ENCODE measurements around the gene MCU. TPM values are rescaled to one million over a fixed set of nuclear protein-coding genes. Genes with fewer than 3 reads are reported as not detected.

MCU gene
- total RNA-seq, 6 experiments from 2014 or later, result 6.2 to 14.6 (median 10.4) TPM

DNA sequence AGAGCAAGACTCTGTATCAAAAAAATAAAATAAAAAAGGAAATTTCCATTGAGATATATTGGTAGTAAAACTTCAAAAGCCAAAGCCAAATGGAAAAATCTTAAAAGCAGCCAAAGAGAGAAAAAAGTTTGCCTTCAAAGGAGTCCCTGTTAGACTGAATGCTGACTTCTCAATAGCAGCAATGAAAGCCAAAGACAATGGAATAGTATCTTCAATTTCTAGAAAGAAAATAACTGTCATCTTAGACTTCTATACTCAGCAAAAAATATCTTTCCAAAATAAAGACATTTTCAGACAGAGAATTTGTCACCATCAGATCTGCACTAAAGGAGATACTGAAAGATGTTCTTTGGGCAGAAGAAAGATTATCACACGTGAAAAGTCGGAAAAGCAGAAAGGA lies 187.3 kb downstream of the MCU start:
- WGBS (ENCODE audit: insufficient coverage, low coverage, low lambda C conversion rate, missing lambda C conversion rate), result 96% methylated on average over 2 of the region's 2 CpGs
- no peak overlapping the region for H3K27ac ChIP-seq

DNA sequence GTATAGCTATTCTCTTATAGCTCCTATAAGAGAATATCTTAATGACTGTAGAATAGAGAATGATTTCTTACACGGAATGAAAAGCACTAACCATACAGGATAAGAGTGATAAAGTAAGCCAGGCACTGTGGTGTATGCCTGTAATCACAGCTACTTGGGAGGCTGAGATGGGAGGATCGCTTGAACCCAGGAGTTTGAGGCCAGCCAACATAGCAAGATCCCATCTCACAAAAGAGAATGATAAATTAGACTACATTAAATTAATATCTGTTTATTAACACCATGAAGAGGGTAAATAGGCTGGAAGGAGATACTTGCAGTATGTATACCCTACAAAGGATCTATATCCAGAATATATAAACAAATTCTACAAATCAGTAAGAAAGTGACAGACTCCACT lies 189.3 kb downstream of the MCU start:
- H3K27me3 ChIP-seq, result no peaks in the 10 kb centered on the region
- intact Hi-C loops (cut with DNase I), result no loop called here

More for the DNA sequence above, 187.3 kb downstream of the MCU start:
- DNase-seq (no peak), ATAC-seq (no peak)
- H3K36me3 ChIP-seq, result no peaks in the 10 kb centered on the region
- H3K27me3 ChIP-seq, result no peaks in the 10 kb centered on the region
- no peak overlapping the region for H3K4me3 ChIP-seq
- H3K9me3 ChIP-seq, result no peaks in the 10 kb centered on the region
- intact Hi-C loops (cut with DNase I), result no loop called here
- TF ChIP-seq, protein P1, sequence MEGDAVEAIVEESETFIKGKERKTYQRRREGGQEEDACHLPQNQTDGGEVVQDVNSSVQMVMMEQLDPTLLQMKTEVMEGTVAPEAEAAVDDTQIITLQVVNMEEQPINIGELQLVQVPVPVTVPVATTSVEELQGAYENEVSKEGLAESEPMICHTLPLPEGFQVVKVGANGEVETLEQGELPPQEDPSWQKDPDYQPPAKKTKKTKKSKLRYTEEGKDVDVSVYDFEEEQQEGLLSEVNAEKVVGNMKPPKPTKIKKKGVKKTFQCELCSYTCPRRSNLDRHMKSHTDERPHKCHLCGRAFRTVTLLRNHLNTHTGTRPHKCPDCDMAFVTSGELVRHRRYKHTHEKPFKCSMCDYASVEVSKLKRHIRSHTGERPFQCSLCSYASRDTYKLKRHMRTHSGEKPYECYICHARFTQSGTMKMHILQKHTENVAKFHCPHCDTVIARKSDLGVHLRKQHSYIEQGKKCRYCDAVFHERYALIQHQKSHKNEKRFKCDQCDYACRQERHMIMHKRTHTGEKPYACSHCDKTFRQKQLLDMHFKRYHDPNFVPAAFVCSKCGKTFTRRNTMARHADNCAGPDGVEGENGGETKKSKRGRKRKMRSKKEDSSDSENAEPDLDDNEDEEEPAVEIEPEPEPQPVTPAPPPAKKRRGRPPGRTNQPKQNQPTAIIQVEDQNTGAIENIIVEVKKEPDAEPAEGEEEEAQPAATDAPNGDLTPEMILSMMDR (IDR thresholded peaks at IDR 0.05), result no peak
- no peak for TF ChIP-seq POLR2A (IDR thresholded peaks at IDR 0.05)
- no peaks in the 10 kb centered on the region for H3K4me1 ChIP-seq

DNA sequence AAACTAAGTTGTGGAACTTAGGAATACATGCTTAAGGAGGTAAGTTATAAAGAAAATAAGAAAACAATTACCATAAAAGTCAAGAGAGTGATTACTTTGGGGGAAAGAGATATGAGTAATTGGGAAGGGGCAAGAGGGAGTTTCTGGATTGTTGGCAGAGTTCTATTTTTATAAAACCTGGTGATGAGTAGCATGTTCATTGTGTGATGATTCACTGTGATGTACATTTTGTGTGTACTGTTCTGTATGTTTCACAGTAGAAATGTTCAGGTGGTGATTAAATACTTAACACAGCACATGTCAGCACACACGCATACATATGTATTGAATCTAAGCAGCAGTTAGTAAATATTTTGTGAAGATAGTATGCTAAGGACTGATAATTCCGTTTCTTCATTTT lies 191.9 kb downstream of the MCU start:
- Histone ChIP-seq H3K36me3 (no peaks in the 10 kb centered on the region), H3K27ac (no peak overlapping the region), H3K27me3 (no peaks in the 10 kb centered on the region), H3K4me1 (no peaks in the 10 kb centered on the region), H3K4me3 (no peak overlapping the region), H3K9me3 (no peaks in the 10 kb centered on the region)
- no peak for DNase-seq
- WGBS (ENCODE audit: insufficient coverage, low coverage, low lambda C conversion rate, missing lambda C conversion rate), result 74% methylated on average over 2 of the region's 2 CpGs
- intact Hi-C loops (cut with DNase I), result no loop called here
- no peak for ATAC-seq
- TF ChIP-seq POLR2A (IDR thresholded peaks at IDR 0.05), result no peak
- TF ChIP-seq, protein P1 (IDR thresholded peaks at IDR 0.05), result no peak

More for the DNA sequence above, 189.3 kb downstream of the MCU start:
- Histone ChIP-seq H3K9me3 (no peaks in the 10 kb centered on the region), H3K4me1 (no peaks in the 10 kb centered on the region), H3K36me3 (no peaks in the 10 kb centered on the region), H3K4me3 (no peak overlapping the region), H3K27ac (no peak overlapping the region)
- no peak for TF ChIP-seq POLR2A (IDR thresholded peaks at IDR 0.05)
- TF ChIP-seq, protein P1 (IDR thresholded peaks at IDR 0.05), result no peak
- WGBS (ENCODE audit: insufficient coverage, low coverage, low lambda C conversion rate, missing lambda C conversion rate), result 95% methylated on average over 2 of the region's 2 CpGs
- DNase-seq (no peak), ATAC-seq (no peak)

DNA sequence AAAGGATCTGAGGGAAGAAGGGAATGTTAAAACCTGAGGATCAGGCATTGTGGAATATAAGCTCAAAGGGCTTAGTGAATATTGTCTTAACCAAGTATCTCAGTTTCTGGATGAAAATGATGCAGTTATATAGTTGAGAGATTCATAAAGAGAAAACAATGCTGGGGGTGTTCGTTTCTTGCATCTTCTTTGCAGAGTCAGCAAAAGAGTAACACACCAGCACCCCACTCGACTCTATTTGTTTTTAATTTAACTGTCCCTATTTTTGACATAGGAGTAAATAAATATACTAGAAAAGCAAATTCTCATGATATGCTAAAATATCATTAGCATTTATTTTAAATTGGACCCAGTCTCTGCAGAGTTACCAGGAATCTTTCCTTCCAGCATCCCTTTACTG lies 194.0 kb downstream of the MCU start:
- Histone ChIP-seq H3K27ac (peak overlapping the region in 1 of 3 donors; percentile 47), H3K4me1 (no peaks in the 10 kb centered on the region), H3K27me3 (no peaks in the 10 kb centered on the region), H3K4me3 (no peak overlapping the region), H3K9me3 (no peaks in the 10 kb centered on the region), H3K36me3 (no peaks in the 10 kb centered on the region)
- no peak for DNase-seq
- no peak for TF ChIP-seq POLR2A (IDR thresholded peaks at IDR 0.05)
- TF ChIP-seq, protein P1 (IDR thresholded peaks at IDR 0.05), result no peak
- intact Hi-C loops (cut with DNase I), result no loop called here
- WGBS (ENCODE audit: insufficient coverage, low coverage, low lambda C conversion rate, missing lambda C conversion rate), result 40% methylated on average over 2 of the region's 2 CpGs
- ATAC-seq, result no peak

DNA sequence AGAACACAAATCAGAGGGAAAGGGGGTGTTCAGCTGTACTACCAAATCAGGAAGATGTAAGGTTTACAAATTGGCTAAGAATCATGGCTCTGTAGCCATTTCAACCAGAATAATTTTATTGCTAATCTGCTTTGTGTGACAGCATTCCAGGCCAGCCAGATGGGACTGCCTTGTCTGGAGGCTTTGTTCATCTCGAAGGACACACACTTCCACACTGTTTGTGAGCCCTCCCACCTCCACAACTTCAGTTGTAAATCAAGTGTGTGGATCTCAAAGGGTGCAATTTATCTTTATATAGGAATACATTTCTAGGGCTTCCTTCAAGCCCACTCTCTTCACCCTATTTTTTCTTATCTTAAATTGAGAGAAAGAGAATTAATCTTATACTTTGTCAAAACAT lies 194.7 kb downstream of the MCU start:
- Histone ChIP-seq H3K36me3 (no peaks in the 10 kb centered on the region), H3K27me3 (no peaks in the 10 kb centered on the region), H3K9me3 (no peaks in the 10 kb centered on the region), H3K4me1 (peaks cover 0 to 3% (median 1%) of the 10 kb centered on the region in 4 donors), H3K27ac (peak overlapping the region in 1 of 3 donors; percentile 47), H3K4me3 (no peak overlapping the region)
- DNase-seq, result no peak
- intact Hi-C loops (cut with DNase I), result no loop called here
- ATAC-seq, result peak in 3 of 4 donors; percentile 10 to 42 (median 13)
- 82% methylated on average over 1 of the region's 1 CpG for WGBS (ENCODE audit: insufficient coverage, low coverage, low lambda C conversion rate, missing lambda C conversion rate)
- TF ChIP-seq POLR2A (IDR thresholded peaks at IDR 0.05), result no peak
- TF ChIP-seq, protein P1 (IDR thresholded peaks at IDR 0.05), result no peak
